Stimulated activated CD4-positive, alpha-beta T cell treated with anti-CD3 and anti-CD28 coated beads, Interleukin-12 subunit alpha, Interleukin-12 subunit beta, amount 100 ng/mL, for 48 hours (primary cell): ENCODE measurements around the gene SURF6.

Experiments
- DNase-seq, 3 donors: peaks; one replicate each; pipeline ENCODE4 v3.0.0-alpha.2; 2020; ENCODE audit warnings: low read depth in 2 of 3, low spot score in 1 of 3

SURF6 gene

GRCh38 chr9:133368249-133368881, 32.4 kb upstream of the SURF6 start:
- no peak for DNase-seq

- no peak for DNase-seq
Measured at GRCh38 chr9:133367778-133368177, 31.8 kb upstream of the SURF6 start.

GRCh38 chr9:133367221-133367620, 31.2 kb upstream of the SURF6 start:
- no peak for DNase-seq

- DNase-seq = no peak
Measured at GRCh38 chr9:133366435-133366834, 30.4 kb upstream of the SURF6 start.

GRCh38 chr9:133362359-133363044, 26.5 kb upstream of the SURF6 start:
- no peak for DNase-seq

GRCh38 chr9:133361507-133362092, 25.6 kb upstream of the SURF6 start:
- no peak for DNase-seq

GRCh38 chr9:133360400-133361393, 24.7 kb upstream of the SURF6 start:
- DNase-seq = no peak

GRCh38 chr9:133359399-133360175, 23.6 kb upstream of the SURF6 start:
- no peak for DNase-seq

GRCh38 chr9:133357656-133358055, 21.7 kb upstream of the SURF6 start:
- no peak for DNase-seq

GRCh38 chr9:133356391-133357091, 20.6 kb upstream of the SURF6 start, which contains the start of the genes SURF1 and SURF2:
Gene SURF1 (minus strand): TSS chr9:133356487. CDS start chr9:133356453, 34 bp downstream.
Gene SURF2 (plus strand): TSS chr9:133356550. CDS start chr9:133356593, 43 bp downstream.
- peak; percentile 76 to 89 (median 84) for DNase-seq

GRCh38 chr9:133355881-133356357, 19.9 kb upstream of the SURF6 start:
- no peak for DNase-seq

- no peak for DNase-seq
Measured at GRCh38 chr9:133354766-133355165, 18.8 kb upstream of the SURF6 start.

- no peak for DNase-seq
Measured at GRCh38 chr9:133353548-133353947, 17.6 kb upstream of the SURF6 start.

GRCh38 chr9:133352635-133353340, 16.8 kb upstream of the SURF6 start:
- no peak for DNase-seq

GRCh38 chr9:133351908-133352634, 16.1 kb upstream of the SURF6 start:
- DNase-seq = peak in 1 of 3 donors; percentile 46

GRCh38 chr9:133351526-133351907, 15.5 kb upstream of the SURF6 start:
- no peak for DNase-seq

- no peak for DNase-seq
Measured at GRCh38 chr9:133349965-133350616, 14.1 kb upstream of the SURF6 start.
